B cell (primary cell): ENCODE results near the gene KCNG4. TPM values are rescaled to one million over a fixed set of nuclear protein-coding genes. Genes with fewer than 3 reads are reported as not detected.

Experiments used
- ATAC-seq: fragments of 200-7000 bp; cut with Tn5 transposase; one replicate; pipeline ENCODE4 v1.10.0; 2021; ENCODE audit warnings: low read depth, mild to moderate bottlenecking, moderate number of reproducible peaks, moderate library complexity
- CTCF ChIA-PET: fragments of 350-600 bp; sonication (Branson Sonifier 250); formaldehyde crosslinking; loops from one replicate; lab custom pipeline; 2021; ENCODE audit warnings: antibody characterized with exemption, inconsistent platforms; lab: Charles Lee
- POLR2A ChIA-PET: fragments of 350-600 bp; sonication (Branson Sonifier 250); formaldehyde crosslinking; loops from one replicate; lab custom pipeline; 2021; ENCODE audit warnings: antibody characterized with exemption; lab: Charles Lee
- DNase-seq: peaks from one replicate; pipeline ENCODE4 v3.0.0; 2013
- H2AFZ ChIP-seq: 2 replicates; pipeline ENCODE4 v1.6.1; 2012; ENCODE audit warnings: mild to moderate bottlenecking, low read depth, low read length; ENCODE audit not compliant: insufficient read depth, poor library complexity, severe bottlenecking
- H3K27ac ChIP-seq, 2 donors: 1 replicate in 1 of 2; 2 replicates in 1 of 2; pipeline ENCODE4 v1.5.1; 2012 to 2013; ENCODE audit warnings: low read length in 2 of 2, mild to moderate bottlenecking in 2 of 2, moderate library complexity in 1 of 2
- H3K27me3 ChIP-seq, 4 experiments: fragments of 200-600 bp in 1 of 4; sonication (generic) in 1 of 4; replicated peaks in 1 of 4; 1 replicate in 2 of 4; 2 replicates in 2 of 4; pipeline versions ENCODE4 v1.6.1 to v1.7.0; 2013 to 2016; ENCODE audit warnings: low read length in 3 of 4, mild to moderate bottlenecking in 2 of 4, mixed read lengths in 1 of 4, moderate library complexity in 1 of 4; ENCODE audit not compliant: insufficient read depth in 4 of 4, control insufficient read depth in 3 of 4; ENCODE audit errors: control extremely low read depth in 1 of 4
- H3K36me3 ChIP-seq, 2 experiments: replicated peaks in 1 of 2; 1 replicate in 1 of 2; 2 replicates in 1 of 2; pipeline versions ENCODE4 v1.6.1 to v1.7.1; 2013; ENCODE audit warnings: low read length in 1 of 2; ENCODE audit not compliant: insufficient read depth in 2 of 2, control insufficient read depth in 1 of 2; ENCODE audit errors: control extremely low read depth in 1 of 2, extremely low read depth in 1 of 2
- H3K4me1 ChIP-seq, 2 donors: fragments of 200-600 bp in 1 of 2; sonication (generic) in 1 of 2; 1 replicate in 1 of 2; 2 replicates in 1 of 2; pipeline versions ENCODE4 v1.5.1 to v1.6.1; 2013 to 2017; ENCODE audit warnings: low read length in 2 of 2; ENCODE audit not compliant: control insufficient read depth in 2 of 2, insufficient read depth in 2 of 2
- H3K4me2 ChIP-seq: replicated peaks from 2 replicates; pipeline ENCODE3; 2012; ENCODE audit warnings: mild to moderate bottlenecking, low read depth, low read length; ENCODE audit not compliant: poor library complexity, severe bottlenecking
- H3K4me3 ChIP-seq, 5 experiments: fragments of 200-600 bp in 1 of 5; sonication (generic) in 1 of 5; 1 replicate in 3 of 5; 2 replicates in 2 of 5; pipeline versions ENCODE4 v1.5.1 to v1.7.0; 2011 to 2016; ENCODE audit warnings: low read length in 4 of 5, mild to moderate bottlenecking in 4 of 5, low read depth in 2 of 5, control low read depth in 1 of 5, moderate library complexity in 1 of 5; ENCODE audit not compliant: insufficient read depth in 1 of 5; ENCODE audit errors: control extremely low read depth in 1 of 5, extremely low read depth in 1 of 5
- H3K79me2 ChIP-seq: fragments of 200-600 bp; sonication (generic); one replicate; pipeline ENCODE4 v1.6.0; 2016; ENCODE audit warnings: low read length; ENCODE audit not compliant: control insufficient read depth, insufficient read depth
- H3K9ac ChIP-seq: fragments of 200-600 bp; sonication (generic); 2 replicates; pipeline ENCODE4 v1.6.1; 2017; ENCODE audit warnings: mild to moderate bottlenecking, low read length, moderate library complexity
- H3K9me3 ChIP-seq, 3 donors: one replicate each; pipeline versions ENCODE4 v1.6.1 to v1.7.1; 2013; ENCODE audit warnings: low read length in 2 of 3; ENCODE audit not compliant: control insufficient read depth in 2 of 3, insufficient read depth in 1 of 3; ENCODE audit errors: control extremely low read depth in 1 of 3
- H4K20me1 ChIP-seq: 2 replicates; pipeline ENCODE4 v1.6.0; 2012; ENCODE audit warnings: mild to moderate bottlenecking, low read length; ENCODE audit not compliant: insufficient read depth, control insufficient read depth, poor library complexity, severe bottlenecking
- H3K27ac Mint-ChIP-seq: one replicate; pipeline ENCODE4 v1.8.0; 2021; ENCODE audit warnings: mixed read lengths
- H3K27me3 Mint-ChIP-seq: one replicate; pipeline ENCODE4 v1.8.0; 2021; ENCODE audit warnings: mixed read lengths
- H3K4me1 Mint-ChIP-seq: one replicate; pipeline ENCODE4 v1.8.0; 2021; ENCODE audit warnings: mixed read lengths
- H3K4me3 Mint-ChIP-seq: one replicate; pipeline ENCODE4 v1.8.0; 2021; ENCODE audit warnings: mixed read lengths
- H3K9me3 Mint-ChIP-seq: one replicate; pipeline ENCODE4 v1.8.0; 2022; ENCODE audit warnings: mixed read lengths; ENCODE audit not compliant: insufficient read depth
- CTCF ChIP-seq: fragments of 200-600 bp; IDR thresholded peaks from one replicate; pipeline ENCODE4 v1.8.0; 2022; ENCODE audit warnings: antibody characterized with exemption, mild to moderate bottlenecking
- EZH2 ChIP-seq: IDR thresholded peaks from 2 replicates; pipeline ENCODE4 v1.6.1; 2012; ENCODE audit warnings: borderline replicate concordance, low read depth, mild to moderate bottlenecking, moderate library complexity, low read length; ENCODE audit not compliant: insufficient read depth, poor library complexity, severe bottlenecking
- WGBS: methylation state at CpG from one replicate; pipeline ENCODE4 v1.1.5; 2013; ENCODE audit warnings: missing lambda C conversion rate; ENCODE audit not compliant: insufficient coverage; 5-methylcytosine and 5-hydroxymethylcytosine counted together
- intact Hi-C: fragments of 100-400 bp; cut with micrococcal nuclease; formaldehyde crosslinking; loops from one replicate; pipeline ENCODE4 v1.10.0; 2022
- polyA plus RNA-seq: library from polyadenylated mRNA; depleted of rRNA; stranded (reverse); fragments of >200 nt; gene quantifications from 2 replicates; pipeline ENCODE4 v1.2.3, GENCODE V29; 2012
- total RNA-seq, 2 donors: library from RNA; stranded (reverse); fragments of 120-200 nt in 1 of 2; gene quantifications; 1 replicate in 1 of 2; 2 replicates in 1 of 2; pipeline versions ENCODE4 v1.2.3 to v1.2.4, GENCODE V29; 2013 to 2022

KCNG4 gene
- total and polyA plus RNA-seq, 2 donors (not counting 1 experiment from before 2014, with no cell fraction given) = not detected

GRCh38 chr16:84182104-84182503 is 57.7 kb downstream of the KCNG4 start:
- Mint-ChIP-seq H3K4me1 (peaks cover 20% of the 10 kb centered on the region), H3K4me3 (no peak overlapping the region), H3K9me3 (no peaks in the 10 kb centered on the region), H3K27ac (no peak overlapping the region), H3K27me3 (no peaks in the 10 kb centered on the region)
- Histone ChIP-seq H3K4me2 (no peak overlapping the region), H3K36me3 (peaks cover 0 to 68% of the 10 kb centered on the region in 2 experiments), H3K9ac (no peak overlapping the region), H3K27me3 (no peaks in the 10 kb centered on the region), H3K4me3 (no peak overlapping the region), H3K27ac (no peak overlapping the region), H3K4me1 (peaks cover 7 to 8% of the 10 kb centered on the region in 2 donors), H2AFZ (no peak overlapping the region), H4K20me1 (peaks cover 8% of the 10 kb centered on the region), H3K79me2 (peaks cover 38% of the 10 kb centered on the region), H3K9me3 (no peaks in the 10 kb centered on the region)
- TF ChIP-seq CTCF = no peak
- no peak for TF ChIP-seq EZH2
- WGBS = over 99% methylated on average over 18 of the region's 18 CpGs
- ChIA-PET POLR2A (no interaction called here), CTCF (no interaction called here)
- ATAC-seq (no peak), DNase-seq (no peak)
- intact Hi-C loops = loop anchor here (10.0 kb wide), 1 partner anchor 323 kb away; the partner anchor contains the start of gene MEAK7

- intact Hi-C loops = loop anchor here (10.0 kb wide), 1 partner anchor 323 kb away; the partner anchor contains the start of gene MEAK7
- peak; percentile 3 for DNase-seq
- no peaks in the 10 kb centered on the region for H3K27me3 Mint-ChIP-seq
- no peak overlapping the region for H3K4me3 Mint-ChIP-seq
- peaks cover 16% of the 10 kb centered on the region for H3K4me1 Mint-ChIP-seq
- Histone ChIP-seq H3K27ac (no peak overlapping the region), H3K4me1 (peaks cover 6 to 7% of the 10 kb centered on the region in 2 donors), H3K9ac (no peak overlapping the region), H4K20me1 (peaks cover 8% of the 10 kb centered on the region), H3K36me3 (peaks cover 0 to 68% of the 10 kb centered on the region in 2 experiments), H3K4me2 (no peak overlapping the region), H3K27me3 (no peaks in the 10 kb centered on the region), H3K9me3 (no peaks in the 10 kb centered on the region), H2AFZ (no peak overlapping the region), H3K4me3 (no peak overlapping the region), H3K79me2 (peaks cover 31% of the 10 kb centered on the region)
- TF ChIP-seq EZH2 = no peak
- TF ChIP-seq CTCF = no peak
- H3K9me3 Mint-ChIP-seq = no peaks in the 10 kb centered on the region
- CTCF ChIA-PET = no interaction called here
- no peak overlapping the region for H3K27ac Mint-ChIP-seq
- 95% methylated on average over 39 of the region's 41 CpGs for WGBS
- POLR2A ChIA-PET = no interaction called here
- ATAC-seq = no peak
These were observed 58.5 kb downstream of the KCNG4 start for GRCh38 chr16:84181144-84181915.
